Nephron (organoid): ENCODE data around the gene PIGK.

Experiments used
- H3K27ac Mint-ChIP-seq, 3 experiments: 2 replicates each; pipeline ENCODE4 v1.8.0; 2020; ENCODE audit warnings: mixed read lengths in 3 of 3, mild to moderate bottlenecking in 2 of 3, moderate library complexity in 1 of 3
- H3K27me3 Mint-ChIP-seq: 2 replicates; pipeline ENCODE4 v1.8.0; 2021; ENCODE audit warnings: low read depth, mild to moderate bottlenecking, moderate library complexity, mixed read lengths
- H3K36me3 Mint-ChIP-seq: 2 replicates; pipeline ENCODE4 v1.8.0; 2020; ENCODE audit warnings: low read depth, mixed read lengths
- H3K4me1 Mint-ChIP-seq: 2 replicates; pipeline ENCODE4 v1.8.0; 2020; ENCODE audit warnings: mixed read lengths
- H3K4me3 Mint-ChIP-seq, 3 experiments: 2 replicates each; pipeline ENCODE4 v1.8.0; 2020; ENCODE audit warnings: mild to moderate bottlenecking in 3 of 3, mixed read lengths in 3 of 3, moderate library complexity in 2 of 3
- H3K9me3 Mint-ChIP-seq: 2 replicates; pipeline ENCODE4 v1.8.0; 2020; ENCODE audit warnings: mixed read lengths
- TF ChIP-seq, protein P1 (sequence below), 3 experiments: fragments of 200-600 bp; sonication (generic); IDR thresholded peaks; one replicate each; pipeline ENCODE4 v1.5.0; 2021; ENCODE audit warnings: antibody characterized with exemption in 3 of 3; ENCODE audit not compliant: unreplicated experiment in 3 of 3

Gene PIGK

GRCh38 chr1:77245830-77246229 is 26.6 kb upstream of the PIGK start:
- H3K27ac Mint-ChIP-seq = no peak overlapping the region
- H3K4me1 Mint-ChIP-seq = no peaks in the 10 kb centered on the region
- no peak overlapping the region for H3K4me3 Mint-ChIP-seq
- H3K27me3 Mint-ChIP-seq = no peaks in the 10 kb centered on the region
- H3K9me3 Mint-ChIP-seq = peaks cover 24% of the 10 kb centered on the region
- no peaks in the 10 kb centered on the region for H3K36me3 Mint-ChIP-seq
- TF ChIP-seq, protein P1, sequence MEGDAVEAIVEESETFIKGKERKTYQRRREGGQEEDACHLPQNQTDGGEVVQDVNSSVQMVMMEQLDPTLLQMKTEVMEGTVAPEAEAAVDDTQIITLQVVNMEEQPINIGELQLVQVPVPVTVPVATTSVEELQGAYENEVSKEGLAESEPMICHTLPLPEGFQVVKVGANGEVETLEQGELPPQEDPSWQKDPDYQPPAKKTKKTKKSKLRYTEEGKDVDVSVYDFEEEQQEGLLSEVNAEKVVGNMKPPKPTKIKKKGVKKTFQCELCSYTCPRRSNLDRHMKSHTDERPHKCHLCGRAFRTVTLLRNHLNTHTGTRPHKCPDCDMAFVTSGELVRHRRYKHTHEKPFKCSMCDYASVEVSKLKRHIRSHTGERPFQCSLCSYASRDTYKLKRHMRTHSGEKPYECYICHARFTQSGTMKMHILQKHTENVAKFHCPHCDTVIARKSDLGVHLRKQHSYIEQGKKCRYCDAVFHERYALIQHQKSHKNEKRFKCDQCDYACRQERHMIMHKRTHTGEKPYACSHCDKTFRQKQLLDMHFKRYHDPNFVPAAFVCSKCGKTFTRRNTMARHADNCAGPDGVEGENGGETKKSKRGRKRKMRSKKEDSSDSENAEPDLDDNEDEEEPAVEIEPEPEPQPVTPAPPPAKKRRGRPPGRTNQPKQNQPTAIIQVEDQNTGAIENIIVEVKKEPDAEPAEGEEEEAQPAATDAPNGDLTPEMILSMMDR (IDR thresholded peaks at IDR 0.05; ENCODE audit: unreplicated experiment in 3 of 3) = no peak

- Mint-ChIP-seq H3K9me3 (no peaks in the 10 kb centered on the region), H3K36me3 (no peaks in the 10 kb centered on the region), H3K27ac (no peak overlapping the region), H3K4me3 (no peak overlapping the region), H3K4me1 (no peaks in the 10 kb centered on the region), H3K27me3 (no peaks in the 10 kb centered on the region)
- TF ChIP-seq, protein P1 (IDR thresholded peaks at IDR 0.05; ENCODE audit: unreplicated experiment in 3 of 3) = no peak
Observed at GRCh38 chr1:77239311-77239710, 20.1 kb upstream of the PIGK start.

GRCh38 chr1:77238462-77238861 is 19.2 kb upstream of the PIGK start:
- H3K4me3 Mint-ChIP-seq = no peak overlapping the region
- no peaks in the 10 kb centered on the region for H3K36me3 Mint-ChIP-seq
- H3K27me3 Mint-ChIP-seq = no peaks in the 10 kb centered on the region
- no peaks in the 10 kb centered on the region for H3K4me1 Mint-ChIP-seq
- H3K9me3 Mint-ChIP-seq = no peaks in the 10 kb centered on the region
- H3K27ac Mint-ChIP-seq = no peak overlapping the region
- TF ChIP-seq, protein P1 (IDR thresholded peaks at IDR 0.05; ENCODE audit: unreplicated experiment in 3 of 3) = no peak

DNA sequence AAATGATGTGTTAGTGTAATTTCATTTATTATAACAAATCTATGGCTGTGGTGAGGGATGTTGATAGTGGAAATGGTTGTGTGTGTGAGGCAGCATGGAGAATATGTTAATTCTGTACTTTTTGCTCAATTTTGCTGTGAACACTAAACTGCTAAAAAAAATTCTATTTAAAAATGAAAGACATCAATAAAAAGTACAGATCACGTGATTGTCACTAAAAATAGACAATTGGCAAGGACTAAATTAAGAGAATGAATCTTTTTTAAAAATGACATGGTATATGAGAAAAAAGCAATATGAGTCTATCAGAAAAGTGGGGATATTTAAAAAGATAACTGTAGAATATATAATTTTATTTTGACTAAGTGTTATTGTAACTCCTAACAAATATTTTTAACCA is 15.7 kb upstream of the PIGK start:
- Mint-ChIP-seq H3K4me3 (no peak overlapping the region), H3K27ac (no peak overlapping the region), H3K9me3 (peaks cover 3% of the 10 kb centered on the region), H3K4me1 (no peaks in the 10 kb centered on the region), H3K36me3 (no peaks in the 10 kb centered on the region), H3K27me3 (no peaks in the 10 kb centered on the region)
- TF ChIP-seq, protein P1 (IDR thresholded peaks at IDR 0.05; ENCODE audit: unreplicated experiment in 3 of 3) = no peak

GRCh38 chr1:77234096-77234495 is 14.9 kb upstream of the PIGK start:
- H3K27me3 Mint-ChIP-seq = no peaks in the 10 kb centered on the region
- no peak overlapping the region for H3K4me3 Mint-ChIP-seq
- TF ChIP-seq, protein P1 (IDR thresholded peaks at IDR 0.05; ENCODE audit: unreplicated experiment in 3 of 3) = no peak
- H3K27ac Mint-ChIP-seq = no peak overlapping the region
- H3K9me3 Mint-ChIP-seq = peaks cover 3% of the 10 kb centered on the region
- H3K36me3 Mint-ChIP-seq = no peaks in the 10 kb centered on the region
- H3K4me1 Mint-ChIP-seq = peaks cover 4% of the 10 kb centered on the region

DNA sequence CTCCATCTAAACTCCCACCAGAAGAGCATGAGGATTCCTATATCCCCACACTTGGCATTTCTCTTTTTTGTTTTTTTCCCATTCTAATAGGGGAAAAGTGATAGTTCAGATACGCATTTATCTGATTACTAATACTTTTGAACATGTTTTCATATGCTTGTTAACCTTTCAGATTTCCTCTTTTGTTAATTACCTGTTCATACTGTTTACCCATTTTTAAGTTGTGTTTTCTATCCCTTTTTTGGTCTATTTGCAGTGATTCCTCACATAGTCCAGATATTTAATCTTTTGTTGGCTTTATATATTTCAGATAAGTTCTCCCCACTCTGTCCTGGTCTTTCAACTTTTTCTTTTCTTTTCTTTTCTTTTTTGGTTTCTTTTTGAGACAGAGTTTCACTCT is 13.6 kb upstream of the PIGK start:
- peaks cover 3% of the 10 kb centered on the region for H3K9me3 Mint-ChIP-seq
- H3K27me3 Mint-ChIP-seq = no peaks in the 10 kb centered on the region
- TF ChIP-seq, protein P1 (IDR thresholded peaks at IDR 0.05; ENCODE audit: unreplicated experiment in 3 of 3) = no peak
- H3K4me1 Mint-ChIP-seq = peaks cover 9% of the 10 kb centered on the region
- no peak overlapping the region for H3K27ac Mint-ChIP-seq
- H3K36me3 Mint-ChIP-seq = no peaks in the 10 kb centered on the region
- no peak overlapping the region for H3K4me3 Mint-ChIP-seq
